GM18502 (cell line): ENCODE data around the gene GNAQ.

Experiments
- ATAC-seq: cut with Tn5 transposase; IDR thresholded peaks from one replicate; pipeline ENCODE4 v1.9.1; 2021; ENCODE audit warnings: mild to moderate bottlenecking; ENCODE audit not compliant: unreplicated experiment, poor library complexity

GNAQ gene

GRCh38 chr9:77807281-77807683, 224.3 kb downstream of the GNAQ start:
- ATAC-seq, result no peak

- ATAC-seq, result no peak
Measured at GRCh38 chr9:77806741-77807140, 224.9 kb downstream of the GNAQ start.

GRCh38 chr9:77805810-77806209, 225.8 kb downstream of the GNAQ start:
- ATAC-seq, result no peak

- no peak for ATAC-seq
Measured at GRCh38 chr9:77803423-77803822, 228.2 kb downstream of the GNAQ start.

- no peak for ATAC-seq
Measured at GRCh38 chr9:77802515-77803293, 228.9 kb downstream of the GNAQ start.

GRCh38 chr9:77802064-77802463, 229.5 kb downstream of the GNAQ start:
- no peak for ATAC-seq

GRCh38 chr9:77800924-77801551, 230.6 kb downstream of the GNAQ start:
- ATAC-seq, result no peak

GRCh38 chr9:77798140-77798539, 233.5 kb downstream of the GNAQ start:
- no peak for ATAC-seq

GRCh38 chr9:77794985-77795384, 236.6 kb downstream of the GNAQ start:
- no peak for ATAC-seq

GRCh38 chr9:77793849-77794248, 237.8 kb downstream of the GNAQ start:
- no peak for ATAC-seq

- no peak for ATAC-seq
Measured at GRCh38 chr9:77789891-77790290, 241.7 kb downstream of the GNAQ start.

- no peak for ATAC-seq
Measured at GRCh38 chr9:77785341-77785740, 246.3 kb downstream of the GNAQ start.

GRCh38 chr9:77783518-77783917, 248.1 kb downstream of the GNAQ start:
- no peak for ATAC-seq

- ATAC-seq, result no peak
Measured at GRCh38 chr9:77779010-77779409, 252.6 kb downstream of the GNAQ start.

- no peak for ATAC-seq
Measured at GRCh38 chr9:77773381-77773780, 258.2 kb downstream of the GNAQ start.

GRCh38 chr9:77772646-77773045, 259.0 kb downstream of the GNAQ start:
- no peak for ATAC-seq

GRCh38 chr9:77771171-77771570, 260.4 kb downstream of the GNAQ start:
- ATAC-seq, result no peak

GRCh38 chr9:77770340-77770739, 261.3 kb downstream of the GNAQ start:
- ATAC-seq, result no peak

- ATAC-seq, result no peak
Measured at GRCh38 chr9:77769246-77769645, 262.4 kb downstream of the GNAQ start.

GRCh38 chr9:77766587-77766986, 265.0 kb downstream of the GNAQ start:
- no peak for ATAC-seq

GRCh38 chr9:77765781-77766259, 265.8 kb downstream of the GNAQ start:
- ATAC-seq, result no peak
